HG03558 (cell line): Measurements from ENCODE around the gene AGO3.

Experiments
- ATAC-seq: cut with Tn5 transposase; IDR thresholded peaks from one replicate; pipeline ENCODE4 v1.9.1; 2021; ENCODE audit warnings: moderate number of reproducible peaks; ENCODE audit not compliant: unreplicated experiment; ENCODE audit errors: extremely low read depth

The AGO3 gene

DNA sequence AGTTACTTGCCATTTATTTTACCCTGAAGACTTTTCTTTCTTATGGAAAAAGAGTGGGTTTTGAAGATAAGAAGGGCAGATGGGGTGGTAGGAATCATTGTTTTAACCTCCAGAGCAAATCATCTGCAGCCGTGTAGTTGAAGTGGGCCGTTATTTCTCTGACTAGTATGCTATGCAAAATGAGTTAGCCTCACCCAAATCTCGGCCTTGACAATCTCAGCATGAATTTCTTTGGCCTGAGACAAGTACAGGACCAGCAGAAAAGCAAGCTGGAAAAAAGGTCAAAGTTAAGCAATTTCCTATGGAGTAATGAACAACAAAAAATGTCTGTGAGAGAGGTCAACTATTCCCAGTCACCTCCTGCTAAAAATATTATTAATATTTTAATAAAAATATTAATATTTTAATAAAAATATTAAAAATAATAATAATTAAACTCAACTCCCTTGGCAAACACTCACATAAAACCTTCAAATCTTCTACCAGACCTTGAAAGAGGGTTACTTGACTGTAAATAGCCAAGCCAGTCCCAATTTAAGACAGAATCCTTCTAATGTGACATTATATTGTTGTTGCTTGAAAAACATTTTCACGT, 146.2 kb downstream of the AGO3 start:
- no peak for ATAC-seq

DNA sequence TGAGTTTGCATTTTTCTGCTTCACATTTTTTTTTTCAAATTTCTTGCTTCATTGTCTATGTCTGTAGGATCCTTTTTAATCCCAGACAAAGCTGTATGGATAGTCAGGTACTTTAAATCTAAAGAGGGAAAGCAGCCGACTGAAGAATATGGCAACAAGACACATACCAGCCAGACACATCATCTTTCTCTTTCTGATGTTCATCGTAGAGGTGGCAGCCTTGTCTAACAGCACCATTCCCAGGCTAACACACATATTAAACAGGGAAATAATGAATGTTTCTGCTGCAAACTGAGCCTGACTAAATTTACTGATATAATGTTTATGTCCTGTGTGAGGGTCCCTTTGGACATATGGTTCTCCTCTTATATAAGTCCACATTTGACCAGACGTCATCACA, 149.3 kb downstream of the AGO3 start:
- no peak for ATAC-seq

DNA sequence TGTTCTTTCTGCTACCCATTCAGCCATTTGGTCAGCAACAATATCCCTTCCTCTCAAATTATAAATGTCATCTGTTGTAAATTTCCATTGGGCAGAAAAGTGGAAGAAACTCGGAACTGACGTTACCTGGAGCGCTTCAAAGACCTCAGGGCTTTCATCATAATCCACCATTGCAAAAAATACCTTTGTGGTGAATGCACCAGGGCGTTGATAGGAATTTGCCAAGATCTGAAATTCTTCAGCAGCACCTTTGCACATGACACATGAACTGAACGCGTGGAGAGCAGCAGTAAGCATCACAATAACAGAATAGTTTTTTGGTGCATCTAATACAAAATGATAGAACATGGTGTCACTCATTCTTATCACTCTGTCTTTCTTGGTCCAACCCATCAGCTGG, 149.9 kb downstream of the AGO3 start:
- ATAC-seq: no peak

DNA sequence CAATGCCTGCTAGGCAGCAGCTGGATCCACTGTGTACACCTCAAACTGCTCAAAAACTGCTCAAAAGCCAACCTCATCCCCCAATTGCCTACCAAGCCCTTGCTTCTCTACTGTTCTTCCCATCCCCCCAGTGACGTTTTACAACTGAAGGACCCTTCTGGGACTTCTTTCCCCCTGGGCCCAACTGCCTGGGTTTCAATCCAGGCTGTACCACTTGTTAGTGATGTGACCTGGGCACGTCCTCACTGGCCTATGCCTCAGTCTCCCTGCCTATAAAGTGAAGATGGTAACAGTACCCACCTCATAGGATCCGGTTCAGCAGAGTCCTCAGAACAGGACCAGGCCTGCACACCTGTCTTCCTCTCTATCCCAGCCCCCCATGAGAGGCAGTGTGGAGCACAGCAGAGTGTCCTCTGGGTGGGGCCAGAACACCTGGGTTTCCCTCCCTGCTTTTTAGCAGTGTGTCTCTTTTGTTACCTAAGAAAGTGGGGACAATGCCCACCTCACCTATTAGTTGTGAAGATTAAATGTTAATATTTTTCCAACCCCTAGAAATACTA, 151.1 kb downstream of the AGO3 start:
- no peak for ATAC-seq

DNA sequence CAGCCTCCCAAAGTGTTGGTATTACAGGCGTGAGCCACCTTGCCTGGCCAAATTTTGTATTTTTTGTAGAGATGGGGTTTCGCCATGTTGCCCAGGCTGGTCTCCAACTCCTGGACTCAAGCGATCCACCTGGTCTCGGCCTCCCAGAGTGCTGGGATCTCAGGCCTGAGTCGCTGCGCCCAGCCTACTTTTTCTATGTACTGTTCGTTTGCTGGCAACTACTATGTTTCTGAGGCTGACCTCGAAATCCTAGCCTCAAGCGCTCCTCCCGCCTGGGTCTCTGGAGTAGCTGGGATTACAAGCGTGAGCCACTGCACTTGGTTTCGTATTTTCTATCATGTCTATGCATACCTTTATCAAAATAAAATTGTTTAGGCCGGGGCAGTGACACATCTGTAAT, 152.3 kb downstream of the AGO3 start:
- no peak for ATAC-seq

DNA sequence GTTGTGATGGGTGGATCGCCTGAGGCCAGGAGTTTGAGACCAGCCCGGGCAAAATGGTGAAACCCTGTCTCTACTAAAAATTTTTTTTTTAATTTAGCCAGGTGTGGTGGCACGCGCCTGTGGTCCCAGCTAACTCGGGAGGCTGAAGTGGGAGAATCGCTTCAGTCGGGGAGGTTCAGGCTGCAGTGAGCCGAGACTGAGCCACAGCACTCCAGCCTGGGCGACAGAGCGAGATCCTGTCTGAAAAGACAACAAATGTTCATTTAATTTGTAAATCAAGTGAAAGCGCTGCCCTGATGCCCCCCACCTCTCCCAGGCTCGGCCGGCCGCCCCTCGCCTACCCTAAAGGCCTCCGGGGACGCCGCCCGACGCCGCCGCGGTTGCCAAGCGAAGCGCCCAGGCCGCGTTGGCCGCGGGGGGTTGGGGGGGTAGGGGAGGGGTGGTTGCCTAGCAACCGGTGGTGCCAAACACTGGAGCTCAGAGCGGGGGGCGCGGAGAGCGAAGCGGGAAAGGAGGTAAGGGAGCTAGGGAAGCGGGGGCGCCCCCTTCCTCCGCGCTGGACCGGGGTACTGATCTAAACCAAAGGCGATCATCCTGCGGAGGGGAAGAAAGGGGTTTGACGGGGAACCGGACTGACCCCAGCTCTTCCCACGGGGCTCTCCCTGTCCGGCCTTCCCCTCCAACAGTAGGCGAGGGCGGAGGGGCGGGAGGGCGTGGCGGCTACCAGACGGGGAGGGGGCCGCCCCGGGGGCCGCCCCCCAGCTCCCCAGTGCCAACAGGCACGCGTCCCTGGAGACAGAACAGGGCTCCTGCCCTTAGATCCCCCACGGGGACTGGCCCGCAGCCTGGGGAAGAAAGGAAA, 153.0 kb downstream of the AGO3 start, which contains the start of gene TEKT2:
Gene TEKT2, plus strand, starts transcription at position 460 of the 862 bp plus-strand sequence. CDS start 828 bp downstream, outside the sequence.
- ATAC-seq: no peak

DNA sequence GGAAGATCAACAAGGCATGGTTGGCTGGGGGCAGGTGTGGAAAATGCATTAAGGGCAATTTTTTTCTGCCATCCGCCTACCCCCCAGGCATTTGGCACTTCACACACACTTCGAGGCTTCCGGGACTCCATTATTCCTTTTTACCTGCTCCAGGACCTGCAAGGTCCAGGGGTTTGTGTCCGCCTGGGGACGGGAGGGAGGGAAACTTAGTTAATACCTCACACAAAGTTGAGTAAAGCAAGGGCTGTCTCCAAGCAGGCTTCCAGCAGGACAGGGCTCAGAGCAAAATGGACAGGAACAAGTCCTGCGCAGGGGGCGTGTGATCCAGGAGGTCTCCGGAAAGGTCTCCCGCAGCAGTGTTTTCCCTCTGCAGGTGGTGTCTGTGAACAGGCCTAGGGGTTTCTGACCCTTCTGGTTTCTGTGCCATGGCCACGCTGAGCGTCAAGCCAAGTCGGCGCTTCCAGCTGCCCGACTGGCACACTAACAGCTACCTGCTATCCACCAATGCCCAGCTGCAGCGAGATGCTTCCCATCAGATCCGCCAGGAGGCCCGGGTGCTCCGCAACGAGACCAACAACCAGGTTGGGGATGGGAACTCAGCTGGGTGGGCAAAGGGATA, 153.7 kb downstream of the AGO3 start:
- ATAC-seq: no peak

DNA sequence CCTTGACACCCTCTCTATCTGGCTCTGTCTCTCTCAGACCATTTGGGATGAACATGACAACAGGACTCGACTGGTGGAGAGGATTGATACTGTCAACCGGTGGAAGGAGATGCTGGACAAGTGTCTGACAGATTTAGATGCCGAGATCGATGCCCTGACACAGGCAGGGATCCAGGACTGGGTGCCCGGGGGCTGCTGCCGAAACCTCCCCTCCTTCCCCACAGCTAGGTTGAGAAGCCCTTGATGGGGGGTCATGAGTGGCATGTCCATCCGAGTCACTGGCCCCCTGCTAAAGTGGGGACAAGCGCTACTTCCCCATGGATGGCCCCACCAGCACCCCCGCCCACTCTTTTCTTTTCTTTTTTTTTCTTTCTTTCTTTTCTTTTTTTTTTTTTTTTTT, 154.2 kb downstream of the AGO3 start:
- ATAC-seq: no peak

DNA sequence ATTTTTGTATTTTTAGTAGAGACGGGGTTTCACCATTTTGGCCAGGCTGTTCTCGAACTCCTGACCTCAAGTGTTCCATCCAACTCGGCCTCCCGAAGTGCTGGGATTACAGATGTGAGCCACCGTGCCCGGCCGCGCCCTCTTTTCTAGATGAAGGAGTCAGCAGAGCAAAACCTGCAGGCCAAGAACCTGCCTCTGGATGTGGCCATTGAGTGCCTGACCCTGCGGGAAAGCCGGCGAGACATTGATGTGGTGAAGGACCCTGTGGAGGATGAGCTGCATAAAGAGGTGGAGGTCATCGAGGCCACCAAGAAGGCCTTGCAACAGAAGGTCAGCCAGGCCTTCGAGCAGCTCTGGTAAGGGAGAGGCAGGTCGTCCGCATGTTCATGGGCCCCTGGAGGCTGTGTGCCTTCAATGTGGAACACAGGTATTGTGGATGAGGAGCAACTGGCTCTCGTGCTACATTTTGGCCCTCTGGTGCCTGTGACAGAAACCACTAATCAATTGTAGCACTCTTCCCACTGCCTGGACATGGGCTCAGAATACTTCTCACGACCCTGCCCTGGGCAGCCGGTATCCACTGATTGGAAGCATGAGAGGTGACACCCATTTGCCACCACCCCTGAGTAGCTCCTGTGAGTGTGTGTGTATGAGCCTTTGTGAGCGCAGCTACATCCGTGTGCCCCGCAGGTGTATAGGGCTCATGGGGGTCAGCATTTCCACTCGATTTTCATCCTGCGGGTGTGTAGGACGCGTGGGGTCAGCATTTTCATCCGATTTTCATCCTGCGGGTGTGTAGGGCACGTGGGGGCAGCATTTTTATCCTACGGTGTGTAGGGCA, 155.0 kb downstream of the AGO3 start:
- ATAC-seq: no peak

DNA sequence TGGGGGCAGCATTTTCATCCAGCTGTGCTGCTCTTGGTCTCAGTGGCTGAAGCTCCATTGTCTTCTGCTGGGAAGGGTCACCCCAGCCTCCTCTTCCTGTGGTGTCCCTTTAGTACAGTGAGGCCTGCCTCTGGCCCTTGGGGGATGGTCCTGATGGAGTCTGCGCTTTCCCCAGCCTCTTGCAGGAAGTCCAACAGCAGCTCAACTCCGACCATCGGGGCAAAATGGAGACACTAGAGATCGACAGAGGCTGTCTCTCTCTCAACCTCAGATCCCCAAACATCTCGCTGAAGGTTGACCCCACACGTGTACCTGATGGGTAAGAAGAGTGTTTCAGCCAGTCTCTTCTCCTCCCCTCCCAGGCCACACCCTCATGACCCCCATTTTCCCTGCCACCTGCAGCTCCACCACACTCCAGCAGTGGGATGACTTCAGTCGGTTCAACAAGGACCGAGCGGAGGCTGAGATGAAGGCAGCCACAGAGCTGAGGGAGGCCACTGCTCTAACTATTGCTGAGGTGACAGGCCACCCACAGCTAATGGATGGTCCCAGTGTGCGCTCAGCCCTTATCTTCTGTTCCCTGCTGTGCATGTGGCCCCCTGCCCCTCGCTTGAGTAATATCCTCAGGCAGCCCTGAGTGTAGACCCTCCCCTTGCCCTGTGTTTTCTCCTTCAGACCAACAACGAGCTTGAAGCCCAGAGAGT, 155.8 kb downstream of the AGO3 start:
- ATAC-seq: no peak

DNA sequence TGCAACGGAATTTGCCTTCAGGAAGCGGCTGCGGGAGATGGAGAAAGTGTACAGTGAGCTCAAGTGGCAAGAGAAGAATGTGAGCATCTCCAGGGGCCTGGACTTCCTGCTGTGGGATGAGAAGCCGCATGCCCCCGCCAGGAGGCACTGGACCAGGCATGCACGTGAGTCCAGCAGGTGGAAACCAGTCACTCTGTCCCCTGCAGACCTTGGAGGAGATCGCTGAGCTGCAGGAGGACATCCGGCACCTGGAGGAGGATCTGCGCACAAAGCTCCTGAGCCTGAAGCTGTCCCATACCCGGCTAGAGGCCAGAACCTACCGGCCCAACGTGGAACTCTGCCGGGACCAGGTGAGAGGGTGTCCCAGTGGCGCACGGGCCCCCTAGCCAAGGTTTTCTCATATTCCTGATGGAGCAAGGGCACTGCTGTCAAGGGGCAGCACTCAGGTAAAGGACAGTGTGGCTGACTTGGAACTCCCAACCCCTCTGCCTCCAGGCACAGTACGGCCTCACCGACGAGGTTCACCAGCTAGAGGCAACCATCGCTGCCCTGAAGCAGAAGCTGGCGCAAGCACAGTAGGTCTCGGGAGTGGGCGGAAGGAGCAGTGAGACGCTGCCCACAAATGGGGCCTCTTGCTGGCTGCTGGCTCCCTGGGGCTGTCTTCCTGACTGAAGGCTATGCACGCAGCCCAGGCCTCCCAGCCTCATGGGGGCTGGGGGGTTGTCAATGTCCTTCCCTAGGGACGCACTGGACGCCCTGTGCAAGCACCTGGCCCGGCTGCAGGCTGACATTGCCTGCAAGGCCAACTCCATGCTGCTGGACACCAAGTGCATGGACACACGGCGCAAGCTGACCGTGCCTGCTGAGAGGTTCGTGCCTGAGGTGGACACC, 156.6 kb downstream of the AGO3 start:
- ATAC-seq: no peak

DNA sequence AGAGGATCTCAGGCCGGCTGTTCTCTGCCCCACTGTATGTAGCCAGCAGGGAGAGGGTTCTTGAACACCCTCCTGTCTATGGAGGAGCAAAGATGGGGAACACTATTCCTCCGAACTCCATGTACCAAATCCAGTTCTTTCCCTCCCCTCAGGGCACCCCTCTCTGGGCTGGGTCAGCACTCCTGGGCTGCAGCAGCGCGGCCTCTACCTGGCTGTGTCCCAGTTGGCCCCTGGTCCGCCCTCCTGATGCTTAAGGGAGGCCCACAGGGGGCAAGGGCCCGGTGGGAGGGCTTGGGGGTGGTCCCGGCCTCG, 157.3 kb downstream of the AGO3 start:
- ATAC-seq: no peak

DNA sequence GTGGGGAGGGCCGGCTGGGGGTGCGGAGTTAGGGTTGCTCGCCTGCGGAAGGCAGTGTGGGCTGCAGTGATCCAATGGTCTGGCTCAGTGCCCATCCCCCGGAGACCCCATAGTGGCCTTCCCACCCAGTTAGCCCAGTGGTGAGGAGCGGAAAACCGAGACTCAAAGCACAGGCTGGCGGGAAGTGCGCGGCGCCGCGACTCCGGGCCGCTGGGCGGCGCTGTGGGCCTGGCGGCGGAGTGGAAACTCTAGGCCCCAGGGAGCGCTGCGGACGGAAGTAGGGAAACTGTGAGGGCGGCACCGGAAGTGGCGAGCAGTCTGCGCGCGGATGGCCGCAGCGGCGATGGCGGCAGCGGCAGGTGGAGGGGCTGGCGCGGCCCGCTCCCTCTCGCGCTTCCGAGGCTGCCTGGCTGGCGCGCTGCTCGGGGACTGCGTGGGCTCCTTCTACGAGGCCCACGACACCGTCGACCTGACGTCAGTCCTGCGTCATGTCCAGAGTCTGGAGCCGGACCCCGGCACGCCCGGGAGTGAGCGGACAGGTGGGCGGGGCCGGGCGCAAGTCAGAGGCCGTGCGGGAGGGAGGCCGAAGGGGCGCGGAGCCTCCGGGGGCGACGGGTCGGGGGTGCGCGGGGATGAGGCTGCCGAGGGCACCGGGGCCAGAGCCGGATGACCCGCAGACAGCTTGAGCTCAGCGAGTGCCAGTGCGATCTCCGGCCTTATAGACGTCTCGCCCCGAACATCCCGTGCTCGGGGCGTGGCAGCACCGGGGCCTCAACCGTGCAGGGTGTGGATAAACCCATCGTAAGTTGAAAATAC, 157.9 kb downstream of the AGO3 start, which contains the start of gene ADPRS:
Gene ADPRS, plus strand, starts transcription at position 316 of the 816 bp plus-strand sequence. Its CDS starts 13 bp downstream, at position 329.
- ATAC-seq: peak; percentile 48

DNA sequence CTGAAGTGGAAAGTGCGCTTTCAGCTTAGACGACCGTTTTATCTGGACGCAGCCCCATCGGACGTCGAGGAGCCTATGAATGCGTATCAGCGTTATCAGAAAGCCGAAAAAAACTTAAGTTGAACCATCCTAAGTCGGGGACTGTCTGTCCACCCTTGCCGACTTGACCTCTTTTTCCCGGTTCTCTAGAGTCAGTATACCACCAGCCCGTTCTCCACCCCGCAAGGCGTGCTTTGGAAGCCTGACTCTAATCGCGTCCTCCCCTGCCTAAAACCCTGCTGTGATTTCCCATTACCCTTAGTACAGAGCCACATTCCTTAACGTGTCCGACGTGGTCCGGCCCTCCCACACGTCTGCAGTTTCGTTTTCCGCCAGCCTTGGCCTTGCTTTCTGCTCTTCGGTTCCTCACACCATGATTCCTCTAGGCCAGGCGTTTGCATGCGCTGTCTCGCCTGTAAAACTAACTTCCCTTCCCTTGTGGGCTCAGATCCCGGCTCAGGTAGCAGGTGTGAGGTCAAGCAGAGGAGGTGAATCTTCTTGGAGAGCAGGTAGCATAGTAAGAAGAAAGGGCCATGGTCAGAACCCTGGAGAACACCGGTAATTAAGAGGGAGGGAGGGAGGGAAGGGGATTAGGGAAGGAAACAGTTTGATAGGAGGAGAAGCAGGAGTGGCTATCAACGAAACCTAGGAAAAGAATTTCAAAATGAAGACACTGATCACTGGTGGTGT, 158.7 kb downstream of the AGO3 start:
- ATAC-seq: no peak

DNA sequence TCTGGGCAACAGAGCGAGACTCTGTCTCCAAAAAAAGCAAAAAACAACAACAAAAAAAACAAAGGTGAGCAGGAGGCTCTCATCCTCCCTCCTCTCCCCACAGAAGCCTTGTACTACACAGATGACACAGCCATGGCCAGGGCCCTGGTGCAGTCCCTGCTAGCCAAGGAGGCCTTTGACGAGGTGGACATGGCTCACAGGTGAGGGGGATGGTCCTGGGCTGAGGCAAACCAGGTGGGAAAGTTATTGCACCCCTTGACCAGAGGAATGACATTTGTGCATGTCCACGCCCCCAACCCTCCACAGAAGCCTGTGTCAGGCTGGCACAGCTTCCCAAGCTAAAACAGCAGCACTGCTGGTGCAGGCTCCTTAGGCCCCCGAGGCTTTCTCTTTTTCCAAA, 160.2 kb downstream of the AGO3 start:
- no peak for ATAC-seq

DNA sequence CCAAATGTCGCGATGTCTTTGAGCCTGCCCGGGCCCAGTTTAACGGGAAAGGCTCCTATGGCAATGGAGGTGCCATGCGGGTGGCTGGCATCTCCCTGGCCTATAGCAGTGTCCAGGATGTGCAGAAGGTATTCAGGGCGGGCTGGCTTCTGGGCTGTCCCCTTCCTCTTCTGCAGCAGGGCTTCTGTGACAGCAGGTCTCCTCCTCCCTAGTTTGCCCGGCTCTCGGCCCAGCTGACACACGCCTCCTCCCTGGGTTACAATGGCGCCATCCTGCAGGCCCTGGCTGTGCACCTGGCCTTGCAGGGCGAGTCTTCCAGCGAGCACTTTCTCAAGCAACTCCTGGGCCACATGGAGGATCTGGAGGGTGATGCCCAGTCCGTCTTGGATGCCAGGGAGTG, 160.8 kb downstream of the AGO3 start:
- ATAC-seq: no peak

DNA sequence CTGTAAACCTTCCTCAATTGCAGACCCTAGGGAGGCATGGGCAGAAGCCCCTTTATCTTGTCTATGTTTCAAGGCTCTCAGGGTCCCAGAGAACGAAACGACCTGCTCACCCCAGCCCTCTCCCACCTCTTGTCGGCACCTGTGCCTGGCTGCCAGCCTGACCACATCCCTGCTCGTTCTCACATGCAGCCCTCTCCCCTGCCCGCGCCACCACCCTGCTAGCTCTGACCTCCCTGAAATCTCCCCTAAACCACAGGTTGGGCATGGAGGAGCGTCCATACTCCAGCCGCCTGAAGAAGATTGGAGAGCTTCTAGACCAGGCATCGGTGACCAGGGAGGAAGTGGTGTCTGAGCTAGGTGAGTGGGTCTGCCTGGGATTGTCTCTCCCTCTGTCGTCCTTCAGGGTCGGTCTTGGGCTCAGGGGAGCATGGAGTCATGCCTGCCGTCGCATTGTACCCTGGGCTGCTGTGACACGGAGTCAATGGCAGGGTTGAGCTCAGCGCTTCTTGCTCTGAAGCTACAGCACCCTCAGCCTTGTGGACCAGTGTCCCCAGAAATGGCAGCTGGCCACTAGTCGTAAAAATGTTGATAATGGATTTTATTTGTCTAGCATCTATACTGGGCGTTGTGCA, 161.4 kb downstream of the AGO3 start:
- no peak for ATAC-seq
